HCT116 (cell line): Measurements from ENCODE around the gene SBF2.

Source experiments
- EZH2 ChIP-seq: fragments of 200-600 bp; sonication (generic); IDR thresholded peaks from 2 replicates; pipeline ENCODE4 v1.6.1; 2017; ENCODE audit warnings: antibody characterized with exemption, mixed run types
- EZH2phosphoT487 ChIP-seq: fragments of 200-600 bp; IDR thresholded peaks from 2 replicates; pipeline ENCODE4 v1.6.1; 2018; ENCODE audit warnings: antibody characterized with exemption, borderline replicate concordance
- POLR2AphosphoS5 ChIP-seq: IDR thresholded peaks from 2 replicates; pipeline ENCODE4 v1.6.1; 2011; ENCODE audit warnings: mild to moderate bottlenecking, low read depth, low read length, moderate library complexity
- RAD21 ChIP-seq: IDR thresholded peaks from 2 replicates; pipeline ENCODE4 v1.6.1; 2012; ENCODE audit warnings: low read depth, mild to moderate bottlenecking
- SIN3A ChIP-seq: IDR thresholded peaks from 2 replicates; pipeline ENCODE4 v1.6.1; 2012; ENCODE audit warnings: low read depth
- SP1 ChIP-seq: IDR thresholded peaks from 2 replicates; pipeline ENCODE4 v1.6.1; 2012; ENCODE audit warnings: low read depth
- TF ChIP-seq, protein P1 (sequence below), 3 experiments: fragments of 200-600 bp in 1 of 3; sonication (generic) in 1 of 3; IDR thresholded peaks in 2 of 3; conservative IDR thresholded peaks in 1 of 3; 2 replicates each; pipeline ENCODE4 v1.5.1; 2012 to 2017; ENCODE audit warnings: low read depth in 2 of 3, low read length in 2 of 3, antibody characterized with exemption in 1 of 3, borderline replicate concordance in 1 of 3, control low read depth in 1 of 3, mild to moderate bottlenecking in 1 of 3, mixed read lengths in 1 of 3, mixed run types in 1 of 3, moderate library complexity in 1 of 3; ENCODE audit not compliant: insufficient read depth in 1 of 3

DNA sequence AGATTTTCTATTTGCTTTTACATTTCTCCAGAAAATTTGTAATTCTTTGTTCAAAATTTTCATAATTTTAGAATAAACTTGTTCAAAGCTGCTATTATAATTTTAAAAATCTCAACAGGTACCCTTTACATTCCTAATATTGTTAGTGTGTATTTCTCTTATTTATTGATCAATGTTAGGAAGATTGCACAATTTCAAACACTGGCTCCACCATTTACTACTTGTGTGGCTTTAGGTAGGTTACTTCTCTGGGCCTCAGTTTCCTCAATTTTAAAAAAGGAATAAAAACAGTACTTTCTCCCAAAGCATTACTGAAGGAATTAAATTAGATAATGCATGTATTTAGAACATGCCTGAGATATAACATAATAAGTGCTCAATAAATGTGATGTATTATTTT is 180.2 kb downstream of the SBF2 start:
- TF ChIP-seq, protein P1, sequence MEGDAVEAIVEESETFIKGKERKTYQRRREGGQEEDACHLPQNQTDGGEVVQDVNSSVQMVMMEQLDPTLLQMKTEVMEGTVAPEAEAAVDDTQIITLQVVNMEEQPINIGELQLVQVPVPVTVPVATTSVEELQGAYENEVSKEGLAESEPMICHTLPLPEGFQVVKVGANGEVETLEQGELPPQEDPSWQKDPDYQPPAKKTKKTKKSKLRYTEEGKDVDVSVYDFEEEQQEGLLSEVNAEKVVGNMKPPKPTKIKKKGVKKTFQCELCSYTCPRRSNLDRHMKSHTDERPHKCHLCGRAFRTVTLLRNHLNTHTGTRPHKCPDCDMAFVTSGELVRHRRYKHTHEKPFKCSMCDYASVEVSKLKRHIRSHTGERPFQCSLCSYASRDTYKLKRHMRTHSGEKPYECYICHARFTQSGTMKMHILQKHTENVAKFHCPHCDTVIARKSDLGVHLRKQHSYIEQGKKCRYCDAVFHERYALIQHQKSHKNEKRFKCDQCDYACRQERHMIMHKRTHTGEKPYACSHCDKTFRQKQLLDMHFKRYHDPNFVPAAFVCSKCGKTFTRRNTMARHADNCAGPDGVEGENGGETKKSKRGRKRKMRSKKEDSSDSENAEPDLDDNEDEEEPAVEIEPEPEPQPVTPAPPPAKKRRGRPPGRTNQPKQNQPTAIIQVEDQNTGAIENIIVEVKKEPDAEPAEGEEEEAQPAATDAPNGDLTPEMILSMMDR (IDR thresholded peaks at IDR 0.05 in 2 of 3, conservative IDR thresholded peaks at IDR 0.05 in 1 of 3; ENCODE audit: borderline replicate concordance in 1 of 3, insufficient read depth in 1 of 3, low read depth in 2 of 3, low read length in 2 of 3): no peak
- TF ChIP-seq SIN3A (no peak), RAD21 (no peak), POLR2AphosphoS5 (no peak), EZH2 (no peak), EZH2phosphoT487 (no peak), SP1 (no peak)
